Measurements from ENCODE around the gene DHX40. TPM values are rescaled to one million over a fixed set of nuclear protein-coding genes. Genes with fewer than 3 reads are reported as not detected.
A peak's percentile ranks its signal among the peaks of the same experiment; 100 is the strongest.

The DHX40 gene
- total and polyA plus RNA-seq, 2 of the 13 experiments (the other 11 are each of a cell fraction or from before 2014, with no cell fraction given): 22.2 to 37.0 TPM

- TF ChIP-seq TCF7 (IDR thresholded peaks at IDR 0.05; ENCODE audit: low read depth) (no peak), BRCA1 (CRISPR knock-in tag; IDR thresholded peaks at IDR 0.05) (0 out of 2 replicates have a peak, but pooled peaks have one; percentile 18), NONO (IDR thresholded peaks at IDR 0.05) (no peak), NONO (CRISPR knock-in tag; conservative IDR thresholded peaks at IDR 0.05) (peak; percentile 10; the same call in 1 of the 2 replicates), ZNF629 (CRISPR knock-in tag; conservative IDR thresholded peaks at IDR 0.05) (0 out of 2 replicates have a peak, but pooled peaks have one; percentile 24), ZNF607 (CRISPR knock-in tag; IDR thresholded peaks at IDR 0.05; ENCODE audit: borderline replicate concordance) (0 out of 2 replicates have a peak, but pooled peaks have one; percentile 6), TBL1XR1 (IDR thresholded peaks at IDR 0.05; ENCODE audit: borderline replicate concordance, low read length, partially characterized antibody) (no peak), SNAPC4 (CRISPR knock-in tag; IDR thresholded peaks at IDR 0.05) (peak; percentile 14; the same call in 1 of the 2 replicates), ZNF75D (CRISPR knock-in tag; IDR thresholded peaks at IDR 0.05; ENCODE audit: borderline replicate concordance) (no peak), MED1 (CRISPR knock-in tag; IDR thresholded peaks at IDR 0.05) (no peak), HCFC1 (IDR thresholded peaks at IDR 0.05; ENCODE audit: low read depth, low read length) (no peak), ZNF597 (CRISPR knock-in tag; IDR thresholded peaks at IDR 0.05) (no peak), ZEB1 (IDR thresholded peaks at IDR 0.05; ENCODE audit: insufficient replicate concordance, low read depth) (peak; percentile 6), SMC3 (IDR thresholded peaks at IDR 0.05; ENCODE audit: low read length) (peak; percentile 8; the same call in 1 of the 2 replicates), CC2D1A (CRISPR knock-in tag; IDR thresholded peaks at IDR 0.05) (no peak), FOXM1 (CRISPR knock-in tag; IDR thresholded peaks at IDR 0.05) (no peak), PAX8 (CRISPR knock-in tag; IDR thresholded peaks at IDR 0.05; ENCODE audit: borderline replicate concordance) (no peak), ZNF782 (CRISPR knock-in tag; IDR thresholded peaks at IDR 0.05; ENCODE audit: borderline replicate concordance) (no peak), ZNF225 (CRISPR knock-in tag; IDR thresholded peaks at IDR 0.05) (no peak), THYN1 (CRISPR knock-in tag; IDR thresholded peaks at IDR 0.05; ENCODE audit: borderline replicate concordance, low read depth) (no peak)
- TF ChIP-seq, protein P1, sequence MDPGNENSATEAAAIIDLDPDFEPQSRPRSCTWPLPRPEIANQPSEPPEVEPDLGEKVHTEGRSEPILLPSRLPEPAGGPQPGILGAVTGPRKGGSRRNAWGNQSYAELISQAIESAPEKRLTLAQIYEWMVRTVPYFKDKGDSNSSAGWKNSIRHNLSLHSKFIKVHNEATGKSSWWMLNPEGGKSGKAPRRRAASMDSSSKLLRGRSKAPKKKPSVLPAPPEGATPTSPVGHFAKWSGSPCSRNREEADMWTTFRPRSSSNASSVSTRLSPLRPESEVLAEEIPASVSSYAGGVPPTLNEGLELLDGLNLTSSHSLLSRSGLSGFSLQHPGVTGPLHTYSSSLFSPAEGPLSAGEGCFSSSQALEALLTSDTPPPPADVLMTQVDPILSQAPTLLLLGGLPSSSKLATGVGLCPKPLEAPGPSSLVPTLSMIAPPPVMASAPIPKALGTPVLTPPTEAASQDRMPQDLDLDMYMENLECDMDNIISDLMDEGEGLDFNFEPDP (CRISPR knock-in tag; conservative IDR thresholded peaks at IDR 0.05): 0 out of 2 replicates have a peak, but pooled peaks have one; percentile 95
- TF ChIP-seq, protein P2, sequence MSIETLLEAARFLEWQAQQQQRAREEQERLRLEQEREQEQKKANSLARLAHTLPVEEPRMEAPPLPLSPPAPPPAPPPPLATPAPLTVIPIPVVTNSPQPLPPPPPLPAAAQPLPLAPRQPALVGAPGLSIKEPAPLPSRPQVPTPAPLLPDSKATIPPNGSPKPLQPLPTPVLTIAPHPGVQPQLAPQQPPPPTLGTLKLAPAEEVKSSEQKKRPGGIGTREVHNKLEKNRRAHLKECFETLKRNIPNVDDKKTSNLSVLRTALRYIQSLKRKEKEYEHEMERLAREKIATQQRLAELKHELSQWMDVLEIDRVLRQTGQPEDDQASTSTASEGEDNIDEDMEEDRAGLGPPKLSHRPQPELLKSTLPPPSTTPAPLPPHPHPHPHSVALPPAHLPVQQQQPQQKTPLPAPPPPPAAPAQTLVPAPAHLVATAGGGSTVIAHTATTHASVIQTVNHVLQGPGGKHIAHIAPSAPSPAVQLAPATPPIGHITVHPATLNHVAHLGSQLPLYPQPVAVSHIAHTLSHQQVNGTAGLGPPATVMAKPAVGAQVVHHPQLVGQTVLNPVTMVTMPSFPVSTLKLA (IDR thresholded peaks at IDR 0.05): no peak
Measured at GRCh38 chr17:59619035-59619297, 53.6 kb downstream of the DHX40 start (continued).

Measured in HepG2 (cell line).